SK-N-MC (cell line): ENCODE data around the gene RHEX.

Experiments
- DNase-seq: peaks from one replicate; pipeline ENCODE4 v3.0.0-alpha.2; 2011; ENCODE audit warnings: low read depth, low spot score
- H3K27ac ChIP-seq: fragments of 200-600 bp; sonication (generic); 2 replicates; pipeline ENCODE4 v1.5.1; 2016; ENCODE audit warnings: mixed run types
- H3K36me3 ChIP-seq: fragments of 200-600 bp; sonication (generic); 2 replicates; pipeline ENCODE4 v1.6.1; 2017; ENCODE audit warnings: antibody characterized with exemption, low read length, mixed read lengths; ENCODE audit not compliant: insufficient read depth
- H3K4me3 ChIP-seq: fragments of 200-600 bp; sonication (generic); 2 replicates; pipeline ENCODE4 v1.5.1; 2016
- H3K9ac ChIP-seq: fragments of 200-600 bp; sonication (generic); 2 replicates; pipeline ENCODE4 v1.8.0; 2017; ENCODE audit warnings: mixed run types, mixed read lengths; ENCODE audit not compliant: insufficient read length
- H3K9me3 ChIP-seq: fragments of 200-600 bp; sonication (generic); 2 replicates; pipeline ENCODE4 v1.6.1; 2017; ENCODE audit warnings: low read depth, mild to moderate bottlenecking, antibody characterized with exemption, low read length, moderate library complexity, mixed read lengths
- EZH2 ChIP-seq: fragments of 200-600 bp; sonication (generic); IDR thresholded peaks from one replicate; pipeline ENCODE4 v1.6.1; 2017; ENCODE audit warnings: antibody characterized with exemption
- FOXP2 ChIP-seq: optimal IDR thresholded peaks from 2 replicates; pipeline ENCODE3; 2011; ENCODE audit warnings: mild to moderate bottlenecking, moderate library complexity; ENCODE audit not compliant: insufficient read depth; ENCODE audit errors: extremely low read length, control extremely low read depth
- POLR2AphosphoS5 ChIP-seq: IDR thresholded peaks from 2 replicates; pipeline ENCODE4 v1.6.1; 2012; ENCODE audit warnings: mild to moderate bottlenecking, low read depth, low read length, borderline replicate concordance

The RHEX gene

GRCh38 chr1:206012086-206012859, 40.7 kb upstream of the RHEX start:
- no peak overlapping the region for H3K27ac ChIP-seq

DNA sequence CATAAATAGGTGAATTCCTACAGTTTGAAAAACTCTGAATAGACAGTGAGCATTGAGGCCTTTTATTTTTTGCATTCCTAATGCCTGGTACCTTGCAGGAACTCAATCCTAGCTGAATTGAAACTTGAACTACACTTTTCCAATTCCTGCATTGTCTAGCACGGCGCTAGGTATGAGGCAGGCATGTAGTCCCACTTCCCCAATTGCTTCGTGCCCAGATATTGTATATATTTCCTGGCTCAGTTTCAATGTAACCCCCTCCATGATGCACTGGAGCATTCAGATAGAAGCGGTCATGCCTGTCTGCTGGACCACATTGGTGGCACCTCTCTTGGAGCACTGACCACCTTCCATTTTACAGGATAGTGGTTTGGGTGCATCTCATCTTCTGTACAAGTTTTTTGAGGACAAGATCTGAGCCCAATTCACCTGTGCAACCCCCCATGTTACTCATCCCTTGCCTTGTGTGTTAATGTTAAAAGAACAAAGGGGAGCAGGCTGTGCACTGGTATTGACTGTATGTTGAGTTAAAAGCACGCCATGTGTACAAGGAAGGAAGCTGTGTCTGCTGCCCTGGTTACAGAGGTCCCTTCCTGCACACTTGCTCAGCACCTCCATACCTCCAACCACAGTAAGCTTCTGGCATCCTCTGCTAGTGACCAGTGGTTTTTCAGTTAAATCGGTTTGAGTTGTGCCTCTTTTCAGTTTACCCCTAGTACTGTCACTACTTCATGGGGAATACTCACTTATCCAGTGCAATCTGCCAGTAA, 39.8 kb upstream of the RHEX start:
- no peak for DNase-seq
- Histone ChIP-seq H3K27ac (no peak overlapping the region), H3K4me3 (no peak overlapping the region), H3K9ac (no peak overlapping the region), H3K9me3 (no peaks in the 10 kb centered on the region), H3K36me3 (no peaks in the 10 kb centered on the region)
- TF ChIP-seq FOXP2 (no peak), POLR2AphosphoS5 (no peak), EZH2 (no peak)

More at GRCh38 chr1:206012086-206012859, 40.7 kb upstream of the RHEX start:
- H3K36me3 ChIP-seq, result no peaks in the 10 kb centered on the region
- H3K9ac ChIP-seq, result no peak overlapping the region
- no peak overlapping the region for H3K4me3 ChIP-seq
- TF ChIP-seq FOXP2, result no peak
- no peak for TF ChIP-seq EZH2
- H3K9me3 ChIP-seq, result no peaks in the 10 kb centered on the region
- no peak for DNase-seq

- Histone ChIP-seq H3K27ac (no peak overlapping the region), H3K9ac (no peak overlapping the region), H3K9me3 (no peaks in the 10 kb centered on the region), H3K4me3 (no peak overlapping the region), H3K36me3 (no peaks in the 10 kb centered on the region)
- TF ChIP-seq POLR2AphosphoS5 (no peak), FOXP2 (no peak), EZH2 (no peak)
- DNase-seq, result no peak
Measured at GRCh38 chr1:206014601-206015000, 38.4 kb upstream of the RHEX start.

- Histone ChIP-seq H3K4me3 (no peak overlapping the region), H3K27ac (no peak overlapping the region), H3K9me3 (no peaks in the 10 kb centered on the region), H3K36me3 (no peaks in the 10 kb centered on the region), H3K9ac (no peak overlapping the region)
- TF ChIP-seq EZH2 (no peak), POLR2AphosphoS5 (no peak), FOXP2 (no peak)
- no peak for DNase-seq
Measured at GRCh38 chr1:206015071-206015470, 37.9 kb upstream of the RHEX start.

GRCh38 chr1:206020393-206021007, 32.5 kb upstream of the RHEX start:
- Histone ChIP-seq H3K36me3 (no peaks in the 10 kb centered on the region), H3K4me3 (no peak overlapping the region), H3K27ac (no peak overlapping the region), H3K9ac (no peak overlapping the region), H3K9me3 (no peaks in the 10 kb centered on the region)
- DNase-seq, result no peak
- TF ChIP-seq POLR2AphosphoS5, result no peak
- no peak for TF ChIP-seq EZH2
- no peak for TF ChIP-seq FOXP2

DNA sequence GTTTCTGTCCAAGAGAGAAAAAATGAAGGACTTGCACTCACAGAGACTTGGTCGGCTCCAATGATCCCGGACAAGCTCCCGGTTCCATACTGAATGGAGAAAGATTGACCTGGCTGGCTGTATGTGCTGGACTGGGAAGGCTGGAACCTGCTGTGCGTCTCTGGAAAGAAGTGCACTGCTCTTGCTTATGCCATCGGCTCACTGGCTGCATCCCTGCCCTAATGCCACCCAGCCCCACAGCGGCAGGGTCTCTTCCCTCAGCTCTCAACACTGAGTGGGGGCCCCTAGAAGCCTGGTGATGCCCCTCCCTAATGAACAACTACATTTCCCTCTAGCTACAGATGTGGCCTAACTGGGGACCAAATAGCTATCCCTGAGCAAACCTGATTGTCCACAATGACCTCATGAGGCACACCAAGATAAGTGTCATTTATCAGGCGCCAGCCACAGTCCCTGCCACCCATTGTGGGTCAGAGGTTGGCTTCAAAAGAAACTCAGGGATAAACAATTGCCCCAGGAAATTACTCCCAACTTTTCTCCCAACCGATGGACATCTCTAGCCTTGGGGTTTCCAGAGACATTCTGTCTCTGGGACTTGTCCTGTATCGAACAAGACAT, 31.9 kb upstream of the RHEX start:
- H3K9me3 ChIP-seq, result no peaks in the 10 kb centered on the region
- no peaks in the 10 kb centered on the region for H3K36me3 ChIP-seq
- no peak for DNase-seq
- H3K27ac ChIP-seq, result no peak overlapping the region
- no peak overlapping the region for H3K9ac ChIP-seq
- TF ChIP-seq POLR2AphosphoS5 (no peak), EZH2 (no peak), FOXP2 (no peak)
- H3K4me3 ChIP-seq, result no peak overlapping the region

DNA sequence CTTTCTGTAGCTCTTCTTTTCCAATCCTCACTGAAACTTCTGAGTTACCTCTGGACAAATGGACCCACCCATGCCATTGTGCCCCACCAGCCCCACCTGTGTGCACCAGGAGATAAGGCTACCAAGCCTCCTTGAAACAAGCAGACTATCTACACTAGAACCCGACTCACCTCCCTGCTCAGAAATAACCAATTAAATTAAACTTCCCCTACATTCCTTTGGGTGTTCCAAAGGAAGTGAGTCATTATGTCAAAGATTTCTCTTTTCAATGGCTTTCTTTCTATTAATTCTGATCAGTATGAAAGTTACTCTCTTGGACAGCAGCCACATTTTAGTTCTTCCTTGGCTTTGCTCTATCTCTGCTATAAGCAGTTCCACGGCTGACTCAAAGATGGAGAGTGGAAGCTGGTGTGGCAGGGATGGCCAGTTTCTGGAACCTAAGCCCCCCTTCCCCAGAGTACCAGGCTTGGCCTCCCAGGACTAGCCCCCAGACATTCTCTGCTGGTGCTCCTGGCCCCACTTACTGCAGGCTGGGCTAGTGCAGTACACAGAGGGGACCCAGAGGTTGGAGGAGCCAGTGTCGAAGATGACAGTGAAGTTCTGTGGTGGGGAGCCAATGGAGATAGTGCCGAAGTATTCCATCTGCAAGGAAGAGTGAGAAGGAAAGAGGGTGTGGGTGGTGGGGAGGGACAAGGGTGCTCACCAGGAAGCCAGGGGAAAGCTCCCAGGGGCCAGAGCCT, 31.2 kb upstream of the RHEX start:
- H3K9me3 ChIP-seq, result no peaks in the 10 kb centered on the region
- no peak overlapping the region for H3K9ac ChIP-seq
- H3K4me3 ChIP-seq, result no peak overlapping the region
- H3K36me3 ChIP-seq, result no peaks in the 10 kb centered on the region
- TF ChIP-seq EZH2 (no peak), FOXP2 (no peak), POLR2AphosphoS5 (no peak)
- H3K27ac ChIP-seq, result no peak overlapping the region
- no peak for DNase-seq

DNA sequence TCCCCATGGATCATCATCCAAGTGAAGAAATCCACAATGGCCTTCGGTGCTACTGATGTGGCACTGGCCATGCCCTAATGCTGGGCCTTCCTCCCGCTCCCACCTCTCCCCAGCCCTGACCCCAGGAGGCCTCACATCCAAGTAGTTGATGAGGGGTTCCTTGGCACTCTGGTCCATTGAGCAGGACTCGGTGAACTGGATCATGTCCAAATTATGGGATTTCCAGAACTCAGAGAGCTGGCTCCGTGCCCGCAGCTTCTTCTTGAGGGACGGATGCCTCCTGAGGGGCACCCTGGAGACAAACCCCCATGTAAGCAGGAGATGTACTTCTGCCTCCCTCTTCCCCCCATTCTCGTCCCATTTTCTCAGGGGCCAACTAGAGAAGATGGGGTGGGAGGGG, 30.2 kb upstream of the RHEX start:
- Histone ChIP-seq H3K27ac (no peak overlapping the region), H3K4me3 (no peak overlapping the region), H3K9ac (no peak overlapping the region), H3K36me3 (no peaks in the 10 kb centered on the region), H3K9me3 (no peaks in the 10 kb centered on the region)
- DNase-seq, result no peak
- TF ChIP-seq EZH2 (no peak), FOXP2 (no peak), POLR2AphosphoS5 (no peak)
